HG03196 (cell line): ENCODE measurements around the gene MEIOC.
"Not testable (repeated sequence)": the region's sequence is repeated elsewhere in the genome, so short reads cannot be mapped to it uniquely, and the experiment has no call there.

Source experiments
- ATAC-seq: cut with Tn5 transposase; IDR thresholded peaks from one replicate; pipeline ENCODE4 v1.9.1; 2021; ENCODE audit not compliant: unreplicated experiment

The MEIOC gene

GRCh38 chr17:44646280-44646679 lies 10.0 kb upstream of the MEIOC start:
- ATAC-seq = no peak

- no peak for ATAC-seq
Observed at GRCh38 chr17:44647736-44648135, 8.5 kb upstream of the MEIOC start.

GRCh38 chr17:44648963-44649362 lies 7.3 kb upstream of the MEIOC start:
- no peak for ATAC-seq

GRCh38 chr17:44651228-44651627 lies 5.0 kb upstream of the MEIOC start:
- no peak for ATAC-seq

- no peak for ATAC-seq
Observed at GRCh38 chr17:44652727-44653126, 3.5 kb upstream of the MEIOC start.

GRCh38 chr17:44653384-44653783 lies 2.9 kb upstream of the MEIOC start:
- ATAC-seq = no peak

- no peak for ATAC-seq
Observed at GRCh38 chr17:44653954-44654353, 2.3 kb upstream of the MEIOC start.

- no peak for ATAC-seq
Observed at GRCh38 chr17:44661835-44662234, 5.6 kb downstream of the MEIOC start.

- no peak for ATAC-seq
Observed at GRCh38 chr17:44663095-44663494, 6.8 kb downstream of the MEIOC start.

- ATAC-seq = no peak
Observed at GRCh38 chr17:44664867-44665266, 8.6 kb downstream of the MEIOC start.

GRCh38 chr17:44666006-44666405 lies 9.7 kb downstream of the MEIOC start:
- ATAC-seq = no peak

GRCh38 chr17:44672479-44673093 lies 16.3 kb downstream of the MEIOC start:
- ATAC-seq = no peak

- no peak for ATAC-seq
Observed at GRCh38 chr17:44673893-44674292, 17.6 kb downstream of the MEIOC start.

GRCh38 chr17:44677136-44677535 lies 20.9 kb downstream of the MEIOC start:
- no peak for ATAC-seq

GRCh38 chr17:44683303-44683702 lies 27.0 kb downstream of the MEIOC start:
- ATAC-seq = not testable (repeated sequence)

- ATAC-seq = no peak
Observed at GRCh38 chr17:44687756-44688155, 31.5 kb downstream of the MEIOC start.

- ATAC-seq = no peak
Observed at GRCh38 chr17:44688200-44688599, 31.9 kb downstream of the MEIOC start.

GRCh38 chr17:44688675-44689476 lies 32.6 kb downstream of the MEIOC start:
- ATAC-seq = no peak

- peak; percentile 90 for ATAC-seq
Observed at GRCh38 chr17:44689477-44690217, 33.4 kb downstream of the MEIOC start, which contains the start of gene CCDC43. TSS of gene CCDC43 (minus strand) at chr17:44689776. CDS start at chr17:44689753, 23 bp downstream.

- not testable (repeated sequence) for ATAC-seq
Observed at GRCh38 chr17:44690746-44691306, 34.6 kb downstream of the MEIOC start.

- no peak for ATAC-seq
Observed at GRCh38 chr17:44693609-44694008, 37.3 kb downstream of the MEIOC start.
